ENCODE data around the gene FBXL12.

Gene FBXL12

GRCh38 chr19:9801976-9802375 is 16.9 kb downstream of the FBXL12 start:
- H3K4me2 ChIP-seq (ENCODE audit: low read length): no peak overlapping the region
- no peak overlapping the region for H3K4me3 ChIP-seq (ENCODE audit: low read length)
- no peaks in the 10 kb centered on the region; the same call in 1 of the 2 replicates for H4K20me1 ChIP-seq (ENCODE audit: insufficient read depth, low read length)
- H2AFZ ChIP-seq (ENCODE audit: low read depth, low read length): no peak overlapping the region
- H3K36me3 ChIP-seq (replicated peaks; ENCODE audit: low read depth, low read length): peaks cover 4% of the 10 kb centered on the region
- no peak overlapping the region for H3K9ac ChIP-seq (ENCODE audit: low read length)
- H3K9me3 ChIP-seq (ENCODE audit: insufficient read depth, low read length): no peaks in the 10 kb centered on the region
- H3K79me2 ChIP-seq (ENCODE audit: low read length): no peaks in the 10 kb centered on the region
- TF ChIP-seq EZH2phosphoT487 (IDR thresholded peaks at IDR 0.05; ENCODE audit: low read depth) (no peak), CTCF (IDR thresholded peaks at IDR 0.05; ENCODE audit: low read depth, low read length) (no peak)
- no peaks in the 10 kb centered on the region for H3K27me3 ChIP-seq (ENCODE audit: low read depth, low read length)
- H3K27ac ChIP-seq (ENCODE audit: low read length): no peak overlapping the region
- no peaks in the 10 kb centered on the region for H3K4me1 ChIP-seq (ENCODE audit: low read length)

DNA sequence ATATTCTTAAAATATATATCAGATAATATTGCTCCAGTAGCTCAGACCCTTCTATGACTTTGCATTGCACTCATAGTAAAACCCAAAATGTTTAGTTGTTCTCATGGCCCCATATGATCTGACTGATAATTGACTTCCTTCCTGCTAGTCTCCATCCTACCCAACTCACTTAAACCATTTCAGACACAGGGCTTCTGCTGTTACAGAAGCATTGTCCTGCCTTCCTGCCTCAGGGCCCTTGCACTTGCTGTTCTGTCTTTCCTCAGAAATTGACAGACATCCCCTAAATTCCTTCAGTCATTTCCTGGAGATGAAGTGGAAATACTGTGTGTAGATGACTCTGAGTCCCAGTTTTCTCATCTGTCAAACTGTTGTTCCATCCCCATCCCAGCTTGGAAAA is 19.7 kb downstream of the FBXL12 start:
- Histone ChIP-seq H3K9ac (ENCODE audit: low read length) (no peak overlapping the region), H3K4me3 (ENCODE audit: low read length) (no peak overlapping the region), H2AFZ (ENCODE audit: low read depth, low read length) (no peak overlapping the region), H3K4me1 (ENCODE audit: low read length) (0 out of 2 replicates have a peak, but pooled peaks cover 4% of the 10 kb centered on the region), H3K4me2 (ENCODE audit: low read length) (no peak overlapping the region), H3K27me3 (ENCODE audit: low read depth, low read length) (no peaks in the 10 kb centered on the region), H4K20me1 (ENCODE audit: insufficient read depth, low read length) (no peaks in the 10 kb centered on the region; the same call in 1 of the 2 replicates), H3K27ac (ENCODE audit: low read length) (no peak overlapping the region), H3K79me2 (ENCODE audit: low read length) (no peaks in the 10 kb centered on the region), H3K9me3 (ENCODE audit: insufficient read depth, low read length) (no peaks in the 10 kb centered on the region), H3K36me3 (replicated peaks; ENCODE audit: low read depth, low read length) (no peaks in the 10 kb centered on the region)
- no peak for TF ChIP-seq EZH2phosphoT487 (IDR thresholded peaks at IDR 0.05; ENCODE audit: low read depth)
- TF ChIP-seq CTCF (IDR thresholded peaks at IDR 0.05; ENCODE audit: low read depth, low read length): no peak

DNA sequence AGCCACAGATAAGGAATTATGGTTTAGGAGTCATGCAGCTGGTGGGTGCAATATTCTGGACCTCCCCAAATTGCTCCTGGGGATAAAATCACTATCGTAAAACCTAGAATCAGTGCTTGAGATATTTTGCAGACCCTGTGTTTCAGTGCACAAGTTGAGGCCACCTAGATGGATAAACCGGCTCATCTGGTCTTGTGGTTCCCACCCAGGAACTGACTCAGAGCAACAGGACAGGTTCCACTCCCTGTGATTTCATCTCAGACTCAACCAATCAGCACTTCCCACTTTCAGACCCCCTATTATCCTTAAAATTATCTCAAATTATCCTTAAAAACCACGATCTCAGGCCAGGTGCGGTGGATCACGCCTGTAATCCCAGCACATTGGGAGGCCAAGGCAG is 21.0 kb downstream of the FBXL12 start:
- no peaks in the 10 kb centered on the region; the same call in 1 of the 2 replicates for H4K20me1 ChIP-seq (ENCODE audit: insufficient read depth, low read length)
- no peak overlapping the region for H3K4me2 ChIP-seq (ENCODE audit: low read length)
- no peak overlapping the region for H3K4me3 ChIP-seq (ENCODE audit: low read length)
- no peak for TF ChIP-seq EZH2phosphoT487 (IDR thresholded peaks at IDR 0.05; ENCODE audit: low read depth)
- no peak for TF ChIP-seq CTCF (IDR thresholded peaks at IDR 0.05; ENCODE audit: low read depth, low read length)
- H2AFZ ChIP-seq (ENCODE audit: low read depth, low read length): no peak overlapping the region
- H3K4me1 ChIP-seq (ENCODE audit: low read length): 0 out of 2 replicates have a peak, but pooled peaks cover 4% of the 10 kb centered on the region
- H3K36me3 ChIP-seq (replicated peaks; ENCODE audit: low read depth, low read length): no peaks in the 10 kb centered on the region
- no peak overlapping the region for H3K9ac ChIP-seq (ENCODE audit: low read length)
- H3K79me2 ChIP-seq (ENCODE audit: low read length): no peaks in the 10 kb centered on the region
- no peaks in the 10 kb centered on the region for H3K9me3 ChIP-seq (ENCODE audit: insufficient read depth, low read length)
- H3K27me3 ChIP-seq (ENCODE audit: low read depth, low read length): no peaks in the 10 kb centered on the region
- no peak overlapping the region for H3K27ac ChIP-seq (ENCODE audit: low read length)

DNA sequence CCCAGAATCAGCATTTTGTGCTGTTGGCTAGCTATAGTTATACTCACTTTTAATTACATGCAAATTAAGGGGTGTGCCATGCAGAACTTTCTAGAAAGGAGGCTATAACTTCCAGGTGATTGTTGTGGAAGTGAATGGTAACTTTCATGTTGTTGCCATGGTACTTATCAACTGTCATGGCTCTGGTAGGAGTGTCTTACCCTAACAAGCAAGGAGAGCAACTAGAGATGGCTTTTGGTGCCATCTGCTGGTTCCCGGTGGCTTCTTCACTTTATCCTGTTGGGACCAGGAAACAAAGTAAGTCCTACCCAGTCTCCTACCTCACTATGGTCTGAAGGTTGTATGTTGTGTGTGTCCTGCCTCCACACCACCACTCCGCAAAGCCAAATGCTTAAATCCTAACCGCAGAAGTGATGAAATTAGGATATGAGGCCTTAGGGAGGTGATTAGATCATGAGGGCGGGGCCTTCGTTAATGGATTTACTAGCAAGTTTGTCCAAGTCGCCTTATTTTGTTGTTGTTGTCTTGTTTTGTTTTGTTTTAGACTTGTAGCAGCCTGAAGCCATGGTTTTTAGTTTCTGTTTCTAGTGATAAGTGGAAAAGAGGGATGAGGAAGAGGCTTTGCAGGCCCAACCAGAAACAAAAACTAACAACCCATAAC is 22.6 kb downstream of the FBXL12 start:
- H3K4me3 ChIP-seq (ENCODE audit: low read length): no peak overlapping the region
- H2AFZ ChIP-seq (ENCODE audit: low read depth, low read length): peak overlapping the region; percentile 83
- H3K4me2 ChIP-seq (ENCODE audit: low read length): no peak overlapping the region
- no peaks in the 10 kb centered on the region for H3K79me2 ChIP-seq (ENCODE audit: low read length)
- TF ChIP-seq EZH2phosphoT487 (IDR thresholded peaks at IDR 0.05; ENCODE audit: low read depth): no peak
- TF ChIP-seq CTCF (IDR thresholded peaks at IDR 0.05; ENCODE audit: low read depth, low read length): peak; percentile 91
- H3K27me3 ChIP-seq (ENCODE audit: low read depth, low read length): no peaks in the 10 kb centered on the region
- H3K9me3 ChIP-seq (ENCODE audit: insufficient read depth, low read length): no peaks in the 10 kb centered on the region
- no peak overlapping the region for H3K27ac ChIP-seq (ENCODE audit: low read length)
- H4K20me1 ChIP-seq (ENCODE audit: insufficient read depth, low read length): no peaks in the 10 kb centered on the region; the same call in 1 of the 2 replicates
- 0 out of 2 replicates have a peak, but pooled peaks cover 4% of the 10 kb centered on the region for H3K4me1 ChIP-seq (ENCODE audit: low read length)
- no peaks in the 10 kb centered on the region for H3K36me3 ChIP-seq (replicated peaks; ENCODE audit: low read depth, low read length)
- H3K9ac ChIP-seq (ENCODE audit: low read length): no peak overlapping the region

Measured in OCI-LY3 (cell line).